HG03432 (cell line): ENCODE measurements around the gene INPP4B.
"Not testable (repeated sequence)": the region's sequence is repeated elsewhere in the genome, so short reads cannot be mapped to it uniquely, and the experiment has no call there.

Source experiments
- ATAC-seq: cut with Tn5 transposase; IDR thresholded peaks from one replicate; pipeline ENCODE4 v1.9.1; 2021; ENCODE audit warnings: mild to moderate bottlenecking, moderate library complexity; ENCODE audit not compliant: unreplicated experiment

The INPP4B gene

DNA sequence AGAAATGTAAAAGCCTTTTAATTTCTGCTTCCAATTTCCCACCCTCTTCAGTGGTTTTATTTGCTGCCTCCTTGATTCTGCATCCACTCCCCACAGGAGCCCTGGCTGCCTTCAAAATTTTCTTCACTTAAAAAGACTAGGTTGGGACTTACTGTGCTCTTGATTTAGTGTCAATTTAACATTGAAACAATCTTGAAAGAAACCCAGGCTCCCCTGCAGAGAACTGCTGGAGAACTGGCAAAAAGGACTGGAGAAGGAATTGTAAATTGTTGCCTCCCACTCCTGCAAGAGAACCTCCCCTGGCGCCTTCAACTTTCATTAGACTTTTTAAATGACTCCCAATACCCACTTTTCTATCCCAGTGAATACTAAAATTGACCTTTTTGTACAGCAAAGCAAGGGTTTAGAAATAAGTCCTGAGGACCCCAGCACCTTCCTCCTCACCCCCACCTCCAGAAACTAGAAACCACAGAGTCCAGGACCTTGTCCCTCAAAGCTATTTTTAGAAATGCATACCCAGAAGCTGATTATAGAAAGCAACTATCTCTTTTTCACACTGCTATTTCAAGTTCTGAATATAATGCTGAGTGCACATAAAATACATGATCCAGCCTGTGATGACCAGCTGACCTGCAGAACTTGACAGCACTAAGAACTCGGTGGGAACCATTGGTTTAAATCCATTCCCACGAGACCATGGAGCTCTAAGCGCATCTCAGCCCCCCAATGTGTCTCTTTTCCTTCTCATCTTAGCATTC, 155.5 kb downstream of the INPP4B start:
- ATAC-seq: no peak

- ATAC-seq: no peak
These were observed 158.4 kb downstream of the INPP4B start for GRCh38 chr4:142687547-142688275.

DNA sequence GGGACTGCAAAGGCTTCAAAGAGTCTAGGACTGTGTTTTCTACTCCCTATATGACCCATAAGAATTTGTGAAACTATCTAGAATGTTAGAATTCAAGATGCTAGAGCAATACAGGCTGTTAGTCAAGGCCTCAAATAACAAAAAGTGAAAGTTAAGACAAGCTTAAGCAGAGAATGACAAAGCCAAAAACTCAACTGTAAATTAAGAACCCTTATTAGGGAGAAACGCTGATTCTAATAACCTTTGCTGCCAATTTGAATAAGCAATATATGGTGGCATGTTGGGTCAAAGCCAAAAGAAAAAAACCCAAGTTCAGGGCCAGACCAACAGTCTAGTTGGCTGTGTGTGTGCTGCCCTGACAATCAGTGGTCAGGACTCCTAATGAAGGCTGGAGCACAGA, 160.0 kb downstream of the INPP4B start:
- ATAC-seq: no peak

GRCh38 chr4:142683997-142684396, 162.1 kb downstream of the INPP4B start:
- no peak for ATAC-seq

DNA sequence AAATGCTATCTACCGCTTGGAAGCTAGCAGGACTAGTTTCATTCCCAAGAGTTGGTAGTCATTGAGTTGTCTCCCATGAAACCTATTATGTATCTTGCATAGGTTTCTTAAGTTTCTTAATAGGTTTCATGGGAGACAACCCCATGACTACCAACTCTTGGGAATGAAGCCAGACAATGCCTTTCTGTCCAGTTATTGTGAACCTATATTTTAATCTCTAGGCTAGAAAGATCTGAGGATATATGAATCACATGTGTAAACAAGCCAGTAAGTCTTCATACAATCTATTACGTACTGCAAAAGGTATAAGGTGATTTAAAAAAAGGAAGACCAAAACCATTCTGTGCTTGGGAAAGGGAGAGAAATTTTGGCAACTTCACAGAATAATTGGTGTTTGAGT, 162.6 kb downstream of the INPP4B start:
- no peak for ATAC-seq

DNA sequence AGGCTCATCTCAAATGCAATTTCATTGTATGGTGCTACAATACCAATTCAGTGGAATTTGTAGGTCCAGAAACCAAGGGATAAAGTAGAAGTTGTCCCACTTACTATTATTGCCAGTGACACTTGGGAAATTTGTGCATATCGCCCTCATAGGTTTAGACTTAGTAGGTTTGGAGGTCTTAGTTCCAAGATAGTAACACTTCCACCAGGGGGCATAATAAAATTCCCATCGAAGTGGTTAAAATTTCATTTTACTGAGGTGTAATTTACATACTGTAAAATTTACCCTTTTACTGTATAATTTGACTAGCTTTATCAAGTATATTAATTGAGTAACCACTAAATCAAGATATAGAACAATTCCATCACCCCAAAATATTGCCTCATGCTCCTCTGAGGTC, 174.6 kb downstream of the INPP4B start:
- no peak for ATAC-seq

- ATAC-seq: no peak
These were observed 182.3 kb downstream of the INPP4B start for GRCh38 chr4:142663828-142664227.

DNA sequence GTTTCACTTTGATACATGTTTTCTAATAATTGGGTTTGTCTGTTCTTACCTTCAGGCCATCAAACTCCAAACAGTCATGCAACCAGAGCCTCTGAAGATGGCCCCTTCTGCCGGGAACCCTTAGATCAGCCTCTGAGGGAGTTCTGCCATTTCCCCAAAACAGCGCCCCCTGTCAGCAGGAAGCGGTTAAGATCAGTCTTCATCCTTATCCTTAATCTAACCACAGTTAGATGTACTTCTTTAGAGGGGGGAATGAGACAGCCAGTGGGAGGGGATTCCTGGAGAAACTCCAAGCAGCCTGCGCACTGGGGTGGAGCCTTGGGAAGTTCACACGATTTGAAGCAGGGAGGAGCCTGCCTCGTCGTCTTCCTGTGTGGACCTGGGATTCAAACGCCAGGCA, 185.4 kb downstream of the INPP4B start:
- ATAC-seq: no peak

- ATAC-seq: no peak
These were observed 189.9 kb downstream of the INPP4B start for GRCh38 chr4:142656178-142656577.

- no peak for ATAC-seq
These were observed 197.7 kb downstream of the INPP4B start for GRCh38 chr4:142648378-142648777.

DNA sequence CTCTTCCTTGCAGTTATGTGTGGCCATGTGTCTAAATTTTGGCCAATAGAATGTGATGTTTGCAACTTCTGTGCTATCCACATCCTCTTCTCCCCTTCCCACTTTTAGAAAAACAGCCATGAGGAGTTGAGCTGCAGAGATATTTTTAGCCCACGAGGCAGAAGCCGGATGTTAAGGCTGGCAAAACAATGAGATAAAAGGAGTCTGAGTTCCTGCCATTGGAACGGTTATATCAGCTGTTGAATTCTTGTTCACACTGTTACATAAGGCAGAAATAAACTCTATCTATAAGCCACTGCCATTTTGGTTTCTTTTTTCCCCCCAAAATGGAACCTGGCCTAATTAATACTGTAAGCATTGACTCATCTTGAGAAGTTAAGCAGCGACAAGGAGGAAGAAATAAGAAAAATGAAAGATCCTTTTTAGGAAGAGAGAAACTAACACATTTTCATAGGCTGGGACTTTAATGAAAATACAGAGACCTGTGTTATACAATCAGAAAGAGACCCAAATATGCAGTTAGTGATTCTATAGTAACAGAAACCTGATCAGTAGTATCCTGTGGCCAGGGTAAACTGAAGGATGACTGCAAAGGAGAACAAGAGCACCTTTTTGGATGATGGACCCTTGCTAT, 200.5 kb downstream of the INPP4B start:
- no peak for ATAC-seq

DNA sequence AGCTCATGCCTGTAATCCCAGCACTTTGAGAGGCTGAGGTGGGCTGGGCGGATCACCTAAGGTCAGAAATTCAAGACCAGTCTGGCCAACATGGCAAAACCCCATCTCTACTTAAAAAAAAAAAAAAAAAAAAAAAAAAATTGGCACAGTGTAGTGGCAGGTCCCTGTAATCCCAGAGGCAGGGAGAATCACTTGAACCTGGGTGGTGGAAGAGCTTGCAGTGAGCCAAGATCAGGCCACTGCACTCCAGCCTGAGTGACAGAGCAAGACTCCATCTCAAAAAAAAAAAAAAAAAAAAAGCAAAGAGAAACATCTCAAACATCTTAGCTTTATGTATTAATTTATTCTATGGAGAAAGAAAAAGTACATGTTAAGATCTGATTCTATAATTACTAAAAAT, 201.5 kb downstream of the INPP4B start:
- not testable (repeated sequence) for ATAC-seq

DNA sequence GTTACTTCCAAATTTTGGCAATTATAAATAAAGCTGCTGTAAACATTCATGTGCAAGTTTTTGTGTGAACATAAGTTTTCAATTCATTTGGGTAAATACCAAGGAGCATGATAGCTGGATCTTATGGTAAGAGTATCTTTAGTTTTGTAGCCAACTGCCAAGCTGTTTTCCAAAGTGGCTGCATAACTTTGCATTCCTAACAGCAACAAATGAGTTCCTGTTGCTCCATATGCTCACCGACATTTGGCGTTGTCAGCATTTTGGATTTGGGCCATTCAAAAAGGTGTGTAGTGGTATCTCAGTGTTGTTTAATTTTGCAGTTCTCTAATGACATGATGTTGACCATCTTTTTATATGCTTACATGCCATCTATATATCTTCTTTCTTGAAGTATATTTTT, 208.5 kb downstream of the INPP4B start:
- ATAC-seq: no peak

- no peak for ATAC-seq
These were observed 214.3 kb downstream of the INPP4B start for GRCh38 chr4:142631836-142632235.

GRCh38 chr4:142615324-142615665, 230.8 kb downstream of the INPP4B start:
- ATAC-seq: no peak

DNA sequence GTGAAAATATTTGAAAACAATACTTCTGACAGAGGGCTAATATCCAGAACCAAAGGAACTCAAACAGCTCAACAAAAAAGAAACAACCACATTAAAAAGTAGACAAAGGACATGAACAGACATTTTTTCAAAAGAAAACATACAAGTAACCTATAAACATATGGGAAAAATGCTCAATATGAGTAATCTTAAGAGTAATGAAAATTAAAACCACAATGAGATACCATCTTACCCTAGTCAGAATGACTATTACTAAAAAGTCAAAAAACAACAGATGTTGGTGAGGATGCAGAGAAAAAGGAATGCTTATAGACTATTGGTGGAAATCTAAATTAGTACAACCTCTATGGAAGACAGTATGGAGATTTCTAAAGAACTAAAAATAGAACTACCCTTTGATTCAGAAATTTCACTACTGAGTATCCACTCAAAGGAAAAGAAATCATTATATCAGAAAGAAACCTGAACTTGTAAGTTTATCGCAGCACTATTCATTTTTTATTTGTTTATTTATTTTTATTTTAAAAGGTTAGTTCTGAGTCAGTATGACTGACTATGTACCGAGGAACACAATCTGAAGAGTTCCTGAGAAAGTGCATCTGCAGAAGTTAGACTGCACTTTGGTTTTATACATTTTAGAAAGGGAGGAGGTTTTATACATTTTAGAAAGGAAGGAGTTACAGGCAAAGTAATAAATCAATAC, 231.3 kb downstream of the INPP4B start:
- ATAC-seq: no peak

DNA sequence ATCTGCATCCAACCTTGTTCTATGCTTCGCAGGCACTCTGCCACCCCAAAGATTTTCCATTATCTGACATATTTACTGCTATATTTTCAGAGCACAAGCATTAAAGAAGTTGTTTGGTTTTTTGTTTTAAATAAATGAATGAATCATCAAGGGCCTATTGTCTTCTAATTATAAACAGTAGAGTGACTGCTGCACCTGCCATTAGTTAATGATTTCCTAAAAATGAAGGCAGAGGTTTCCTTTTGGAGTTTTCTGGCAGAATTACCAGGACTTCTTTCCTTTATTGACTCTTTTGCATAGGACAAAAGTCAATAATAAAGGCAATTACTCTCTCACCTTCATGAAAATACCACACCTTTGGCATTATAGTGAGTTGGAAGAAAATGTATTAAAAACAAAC, 238.1 kb downstream of the INPP4B start:
- no peak for ATAC-seq

DNA sequence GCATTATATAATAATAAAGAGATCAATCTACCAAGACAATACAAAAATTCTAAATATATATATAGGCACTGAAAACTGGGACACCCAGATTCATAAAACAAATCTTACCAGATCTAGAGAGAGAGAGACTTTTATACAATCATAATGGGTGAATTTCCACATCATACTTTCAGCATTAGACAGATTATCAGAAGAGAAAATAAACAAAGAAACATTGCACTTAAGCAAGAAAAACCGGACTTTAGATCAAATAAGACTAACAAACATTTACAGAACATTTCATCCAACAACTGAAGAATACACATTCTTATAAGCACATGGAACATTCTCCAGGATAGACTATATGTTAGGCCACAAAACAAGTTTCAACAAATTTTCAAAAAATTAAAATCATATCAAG, 245.1 kb downstream of the INPP4B start:
- no peak for ATAC-seq

DNA sequence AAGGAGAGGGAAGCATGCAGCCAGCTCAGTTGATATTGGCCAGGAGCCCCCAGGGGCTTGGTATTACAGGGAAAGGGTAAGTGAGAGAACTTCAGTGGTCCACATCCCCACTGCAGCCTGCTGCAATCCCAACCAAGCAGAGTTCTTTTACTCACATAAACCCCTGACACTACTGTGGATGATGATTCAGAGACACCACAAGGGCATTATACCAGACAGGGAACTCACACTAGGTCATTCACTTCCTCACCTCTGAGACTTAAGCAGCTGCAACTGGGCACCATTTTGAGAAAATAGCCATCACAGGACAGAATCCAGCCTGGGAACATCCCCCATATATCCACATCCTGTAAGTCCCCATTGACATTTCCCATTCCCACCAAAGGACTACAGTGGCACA, 248.0 kb downstream of the INPP4B start:
- no peak for ATAC-seq

DNA sequence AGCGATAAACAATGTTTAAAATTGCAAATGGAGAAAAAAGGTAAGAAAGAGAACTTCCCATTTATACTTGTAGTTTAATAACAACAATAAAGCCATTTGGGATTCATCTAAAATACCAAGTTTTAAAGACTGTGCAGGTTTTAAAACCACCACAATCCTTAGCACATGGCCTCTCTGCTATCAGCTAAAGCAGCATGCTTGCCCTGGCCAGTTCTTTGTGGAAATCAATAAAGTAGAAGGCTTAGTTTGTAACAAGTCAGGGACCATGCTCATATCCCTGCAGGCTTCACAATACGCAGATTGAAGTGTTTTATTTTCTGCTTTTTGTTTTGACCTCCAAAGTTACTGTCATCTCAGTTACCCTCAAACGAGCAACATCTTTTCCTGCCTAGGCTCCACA, 249.5 kb downstream of the INPP4B start:
- ATAC-seq: no peak

- ATAC-seq: no peak
These were observed 250.0 kb downstream of the INPP4B start for GRCh38 chr4:142596121-142596520.
